ENCODE measurements around the gene IRX4.
"Not testable (repeated sequence)": the region's sequence is repeated elsewhere in the genome, so short reads cannot be mapped to it uniquely, and the experiment has no call there.

Gene IRX4

GRCh38 chr5:1856596-1857255 is 26.0 kb downstream of the IRX4 start:
- DNase-seq = no peak

GRCh38 chr5:1855596-1855995 is 27.1 kb downstream of the IRX4 start:
- no peak for DNase-seq

- no peak for DNase-seq
Observed at GRCh38 chr5:1855075-1855474, 27.6 kb downstream of the IRX4 start.

- DNase-seq = no peak
Observed at GRCh38 chr5:1853531-1853930, 29.2 kb downstream of the IRX4 start.

- no peak for DNase-seq
Observed at GRCh38 chr5:1852324-1852947, 30.3 kb downstream of the IRX4 start.

- no peak for DNase-seq
Observed at GRCh38 chr5:1851290-1851934, 31.3 kb downstream of the IRX4 start.

- no peak for DNase-seq
Observed at GRCh38 chr5:1850324-1851154, 32.2 kb downstream of the IRX4 start.

GRCh38 chr5:1847611-1848010 is 35.1 kb downstream of the IRX4 start:
- no peak for DNase-seq

GRCh38 chr5:1847056-1847455 is 35.7 kb downstream of the IRX4 start:
- no peak for DNase-seq

GRCh38 chr5:1846583-1846982 is 36.1 kb downstream of the IRX4 start:
- DNase-seq = no peak

- no peak for DNase-seq
Observed at GRCh38 chr5:1845696-1846095, 37.0 kb downstream of the IRX4 start.

- DNase-seq = no peak
Observed at GRCh38 chr5:1844708-1845436, 37.9 kb downstream of the IRX4 start.

- not testable (repeated sequence) for DNase-seq
Observed at GRCh38 chr5:1843761-1844160, 39.0 kb downstream of the IRX4 start.

GRCh38 chr5:1842004-1842819 is 40.5 kb downstream of the IRX4 start:
- no peak for DNase-seq

GRCh38 chr5:1840741-1841521 is 41.8 kb downstream of the IRX4 start:
- DNase-seq = no peak

GRCh38 chr5:1840071-1840547 is 42.6 kb downstream of the IRX4 start:
- DNase-seq = no peak

GRCh38 chr5:1838013-1838412 is 44.7 kb downstream of the IRX4 start:
- DNase-seq = no peak

- no peak for DNase-seq
Observed at GRCh38 chr5:1836891-1837880, 45.5 kb downstream of the IRX4 start.

- no peak for DNase-seq
Observed at GRCh38 chr5:1836176-1836890, 46.4 kb downstream of the IRX4 start.

Data from activated CD4-positive, CD25-positive, alpha-beta regulatory T cell treated with anti-CD3 and anti-CD28 coated beads, Interleukin-2, amount 50 U/mL, for 72 hours (primary cell).